HG02588 (cell line): ENCODE data around the gene ZCCHC7.
"Not testable (repeated sequence)": the region's sequence is repeated elsewhere in the genome, so short reads cannot be mapped to it uniquely, and the experiment has no call there.

Source experiments
- ATAC-seq: cut with Tn5 transposase; IDR thresholded peaks from one replicate; pipeline ENCODE4 v1.9.1; 2021; ENCODE audit warnings: mild to moderate bottlenecking, moderate library complexity; ENCODE audit not compliant: unreplicated experiment

The ZCCHC7 gene

GRCh38 chr9:37291612-37292238 is 171.4 kb downstream of the ZCCHC7 start:
- ATAC-seq = not testable (repeated sequence)

GRCh38 chr9:37292896-37293295 is 172.5 kb downstream of the ZCCHC7 start:
- ATAC-seq = no peak

- peak; percentile 52 for ATAC-seq
Observed at GRCh38 chr9:37293664-37294524, 173.5 kb downstream of the ZCCHC7 start.

- no peak for ATAC-seq
Observed at GRCh38 chr9:37295178-37295577, 174.8 kb downstream of the ZCCHC7 start.

GRCh38 chr9:37295796-37296195 is 175.4 kb downstream of the ZCCHC7 start:
- no peak for ATAC-seq

- ATAC-seq = no peak
Observed at GRCh38 chr9:37297592-37297991, 177.2 kb downstream of the ZCCHC7 start.

- ATAC-seq = no peak
Observed at GRCh38 chr9:37300620-37301019, 180.2 kb downstream of the ZCCHC7 start.

GRCh38 chr9:37301042-37301853 is 180.9 kb downstream of the ZCCHC7 start:
- ATAC-seq = no peak

- no peak for ATAC-seq
Observed at GRCh38 chr9:37301854-37302172, 181.4 kb downstream of the ZCCHC7 start.

- peak; percentile 82 for ATAC-seq
Observed at GRCh38 chr9:37302277-37302676, 181.9 kb downstream of the ZCCHC7 start.

GRCh38 chr9:37303272-37303671 is 182.9 kb downstream of the ZCCHC7 start:
- not testable (repeated sequence) for ATAC-seq

GRCh38 chr9:37309136-37309535 is 188.8 kb downstream of the ZCCHC7 start:
- ATAC-seq = no peak

GRCh38 chr9:37311938-37312708 is 191.7 kb downstream of the ZCCHC7 start:
- no peak for ATAC-seq

- ATAC-seq = no peak
Observed at GRCh38 chr9:37324261-37324683, 203.9 kb downstream of the ZCCHC7 start.

- no peak for ATAC-seq
Observed at GRCh38 chr9:37324691-37325490, 204.5 kb downstream of the ZCCHC7 start.

- no peak for ATAC-seq
Observed at GRCh38 chr9:37325778-37326177, 205.4 kb downstream of the ZCCHC7 start.

GRCh38 chr9:37327553-37327952 is 207.2 kb downstream of the ZCCHC7 start:
- no peak for ATAC-seq

- no peak for ATAC-seq
Observed at GRCh38 chr9:37328556-37329227, 208.3 kb downstream of the ZCCHC7 start.

- ATAC-seq = no peak
Observed at GRCh38 chr9:37329576-37329975, 209.2 kb downstream of the ZCCHC7 start.
